Panc1 (cell line): ENCODE measurements around the gene MARK4. TPM values are rescaled to one million over a fixed set of nuclear protein-coding genes. Genes with fewer than 3 reads are reported as not detected.

Experiments
- ATAC-seq: fragments of 200-7000 bp; cut with Tn5 transposase; 2 replicates; pipeline ENCODE4 v1.9.1; 2020; ENCODE audit warnings: mild to moderate bottlenecking, moderate library complexity
- BruUV-seq: library from RNA; stranded (reverse); fragments of 400-500 nt; replicated peaks from 2 replicates; lab custom pipeline; 2021; lab: Mats Ljungman, UMichigan
- CTCF ChIA-PET: fragments of 300-600 bp; sonication (Branson Sonifier 250); formaldehyde crosslinking; loops from one replicate; lab custom pipeline; 2022; ENCODE audit warnings: antibody characterized with exemption; lab: Charles Lee
- POLR2A ChIA-PET: fragments of 300-600 bp; sonication (Branson Sonifier 250); formaldehyde crosslinking; loops from one replicate; lab custom pipeline; 2022; ENCODE audit warnings: antibody characterized with exemption; lab: Charles Lee
- DNase-seq: peaks from one replicate; pipeline ENCODE4 v3.0.0-alpha.2; 2010; ENCODE audit warnings: low read depth, low spot score
- H3K27ac ChIP-seq: 2 replicates; pipeline ENCODE4 v1.5.1; 2011; ENCODE audit warnings: mild to moderate bottlenecking, low read length, inconsistent platforms
- H3K27me3 ChIP-seq: fragments of 200-500 bp; sonication (Bioruptor generic); 2 replicates; pipeline ENCODE4 v1.6.0; 2014; ENCODE audit warnings: low read length, inconsistent platforms; ENCODE audit not compliant: control insufficient read depth, insufficient read depth
- H3K36me3 ChIP-seq: fragments of 200-500 bp; sonication (Bioruptor generic); 2 replicates; pipeline ENCODE4 v1.5.1; 2014; ENCODE audit warnings: inconsistent platforms, mild to moderate bottlenecking, low read length, moderate library complexity; ENCODE audit not compliant: control insufficient read depth, insufficient read depth
- H3K4me1 ChIP-seq: 2 replicates; pipeline ENCODE4 v1.5.1; 2011; ENCODE audit warnings: inconsistent platforms, mild to moderate bottlenecking, low read length, moderate library complexity; ENCODE audit not compliant: control insufficient read depth, insufficient read depth
- H3K4me3 ChIP-seq, 2 experiments: 2 replicates each; pipeline ENCODE4 v1.5.1; 2011 to 2012; ENCODE audit warnings: low read depth in 2 of 2, low read length in 2 of 2, mild to moderate bottlenecking in 2 of 2, inconsistent platforms in 1 of 2, moderate library complexity in 1 of 2
- H3K9me3 ChIP-seq: fragments of 200-500 bp; sonication (Bioruptor generic); 2 replicates; pipeline ENCODE4 v1.5.1; 2014; ENCODE audit warnings: low read depth, mild to moderate bottlenecking, inconsistent platforms, low read length, moderate library complexity; ENCODE audit not compliant: control insufficient read depth, insufficient read depth
- CTCF ChIP-seq: fragments of 450-650 bp; IDR thresholded peaks from 2 replicates; pipeline ENCODE4 v1.5.1; 2017; ENCODE audit warnings: mild to moderate bottlenecking
- POLR2AphosphoS5 ChIP-seq: IDR thresholded peaks from 2 replicates; pipeline ENCODE4 v1.6.1; 2012; ENCODE audit warnings: mild to moderate bottlenecking, low read depth, low read length, moderate library complexity
- SIN3A ChIP-seq: IDR thresholded peaks from 2 replicates; pipeline ENCODE4 v1.6.1; 2012; ENCODE audit warnings: low read depth, mild to moderate bottlenecking, low read length, moderate library complexity, borderline replicate concordance; ENCODE audit not compliant: insufficient read depth
- TCF7L2 ChIP-seq: IDR thresholded peaks from 2 replicates; pipeline ENCODE4 v1.6.1; 2011; ENCODE audit warnings: mild to moderate bottlenecking, low read depth, low read length, inconsistent platforms
- in situ Hi-C: cut with HindIII; loops from 2 replicates; pipeline ENCODE4 v1.10.0; 2016; ENCODE audit warnings: low sequenced_read_pairs, low pct_unique_long_range_greater_than_20kb
- intact Hi-C: fragments of 100-400 bp; cut with micrococcal nuclease; formaldehyde crosslinking; loops from one replicate; pipeline ENCODE4 v1.10.0; 2022; ENCODE audit not compliant: unreplicated experiment
- total RNA-seq: library from RNA; stranded (reverse); gene quantifications from one replicate; pipeline ENCODE4 v1.2.1, GENCODE V29; 2021; ENCODE audit not compliant: unreplicated experiment
- TF ChIP-seq, protein P1 (sequence below), 2 experiments: IDR thresholded peaks; 2 replicates each; pipeline ENCODE4 v1.6.1; 2011 to 2012; ENCODE audit warnings: low read depth in 2 of 2, control low read depth in 1 of 2, low read length in 1 of 2, mild to moderate bottlenecking in 1 of 2, moderate library complexity in 1 of 2; ENCODE audit not compliant: insufficient read depth in 1 of 2

The MARK4 gene
- total RNA-seq, 1 experiment from 2014 or later = 21.6 TPM

- ChIA-PET CTCF (no interaction called here), POLR2A (interaction anchor here (0.6 kb wide), 1 partner anchor 10 kb away, joined by 9 read pairs; no protein-coding TSS in a partner anchor)
- intact Hi-C loops = no loop called here
- in situ Hi-C loops = no loop called here
- H3K9me3 ChIP-seq = no peaks in the 10 kb centered on the region
- H3K4me3 ChIP-seq = no peak overlapping the region
- ATAC-seq = peak; percentile 53; the same call in 1 of the 2 replicates
- TF ChIP-seq TCF7L2 (no peak), POLR2AphosphoS5 (no peak), CTCF (no peak), SIN3A (no peak)
- TF ChIP-seq, protein P1, sequence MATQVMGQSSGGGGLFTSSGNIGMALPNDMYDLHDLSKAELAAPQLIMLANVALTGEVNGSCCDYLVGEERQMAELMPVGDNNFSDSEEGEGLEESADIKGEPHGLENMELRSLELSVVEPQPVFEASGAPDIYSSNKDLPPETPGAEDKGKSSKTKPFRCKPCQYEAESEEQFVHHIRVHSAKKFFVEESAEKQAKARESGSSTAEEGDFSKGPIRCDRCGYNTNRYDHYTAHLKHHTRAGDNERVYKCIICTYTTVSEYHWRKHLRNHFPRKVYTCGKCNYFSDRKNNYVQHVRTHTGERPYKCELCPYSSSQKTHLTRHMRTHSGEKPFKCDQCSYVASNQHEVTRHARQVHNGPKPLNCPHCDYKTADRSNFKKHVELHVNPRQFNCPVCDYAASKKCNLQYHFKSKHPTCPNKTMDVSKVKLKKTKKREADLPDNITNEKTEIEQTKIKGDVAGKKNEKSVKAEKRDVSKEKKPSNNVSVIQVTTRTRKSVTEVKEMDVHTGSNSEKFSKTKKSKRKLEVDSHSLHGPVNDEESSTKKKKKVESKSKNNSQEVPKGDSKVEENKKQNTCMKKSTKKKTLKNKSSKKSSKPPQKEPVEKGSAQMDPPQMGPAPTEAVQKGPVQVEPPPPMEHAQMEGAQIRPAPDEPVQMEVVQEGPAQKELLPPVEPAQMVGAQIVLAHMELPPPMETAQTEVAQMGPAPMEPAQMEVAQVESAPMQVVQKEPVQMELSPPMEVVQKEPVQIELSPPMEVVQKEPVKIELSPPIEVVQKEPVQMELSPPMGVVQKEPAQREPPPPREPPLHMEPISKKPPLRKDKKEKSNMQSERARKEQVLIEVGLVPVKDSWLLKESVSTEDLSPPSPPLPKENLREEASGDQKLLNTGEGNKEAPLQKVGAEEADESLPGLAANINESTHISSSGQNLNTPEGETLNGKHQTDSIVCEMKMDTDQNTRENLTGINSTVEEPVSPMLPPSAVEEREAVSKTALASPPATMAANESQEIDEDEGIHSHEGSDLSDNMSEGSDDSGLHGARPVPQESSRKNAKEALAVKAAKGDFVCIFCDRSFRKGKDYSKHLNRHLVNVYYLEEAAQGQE (IDR thresholded peaks at IDR 0.05; ENCODE audit: insufficient read depth in 1 of 2, low read depth in 2 of 2, low read length in 1 of 2) = no peak
- H3K27ac ChIP-seq = no peak overlapping the region
- H3K36me3 ChIP-seq = no peaks in the 10 kb centered on the region
- no peak for DNase-seq
- H3K27me3 ChIP-seq = no peaks in the 10 kb centered on the region
- H3K4me1 ChIP-seq = no peaks in the 10 kb centered on the region
- no TSS peak for BruUV-seq
These were observed 39.2 kb upstream of the MARK4 start for GRCh38 chr19:45211751-45212381.

DNA sequence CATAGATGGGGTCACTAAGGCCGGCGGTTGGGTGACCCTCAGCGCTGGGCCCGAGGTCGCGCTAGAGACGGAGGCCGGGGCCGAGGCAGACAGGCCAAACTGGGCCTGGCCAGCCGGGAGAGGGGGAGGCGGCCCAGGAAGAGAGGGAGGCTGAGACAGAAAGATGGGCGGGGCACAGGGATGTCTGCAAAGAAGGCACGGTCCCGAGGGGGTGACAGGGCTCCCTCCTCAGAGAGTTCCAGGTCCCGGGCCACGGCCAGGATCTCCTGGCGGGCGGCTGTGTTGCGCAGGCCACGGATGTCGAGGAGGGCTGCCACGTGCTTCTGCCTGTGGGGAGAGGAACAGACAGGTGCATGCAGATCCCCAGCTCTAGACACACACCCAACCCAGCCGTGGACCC is 38.0 kb upstream of the MARK4 start:
- no peak for DNase-seq
- Histone ChIP-seq H3K9me3 (no peaks in the 10 kb centered on the region), H3K27ac (no peak overlapping the region), H3K36me3 (no peaks in the 10 kb centered on the region), H3K27me3 (no peaks in the 10 kb centered on the region), H3K4me3 (no peak overlapping the region), H3K4me1 (no peaks in the 10 kb centered on the region)
- BruUV-seq = no TSS peak
- intact Hi-C loops (no loop called here), in situ Hi-C loops (no loop called here)
- ATAC-seq = no peak
- ChIA-PET CTCF (no interaction called here), POLR2A (interaction anchor here (0.7 kb wide), 1 partner anchor 26 kb away, joined by 8 read pairs; no protein-coding TSS in a partner anchor)
- TF ChIP-seq TCF7L2 (no peak), SIN3A (no peak), POLR2AphosphoS5 (no peak), CTCF (no peak)
- TF ChIP-seq, protein P1 (IDR thresholded peaks at IDR 0.05; ENCODE audit: insufficient read depth in 1 of 2, low read depth in 2 of 2, low read length in 1 of 2) = no peak
